ENCODE data around the gene BDKRB1.
A peak's percentile ranks its signal among the peaks of the same experiment; 100 is the strongest.

BDKRB1 gene

GRCh38 chr14:96221841-96222240 lies 34.2 kb upstream of the BDKRB1 start:
- DNase-seq (ENCODE audit: low read depth) = no peak
- H3K4me3 ChIP-seq (ENCODE audit: low read depth, low read length) = no peak overlapping the region
- TF ChIP-seq CTCF (conservative IDR thresholded peaks at IDR 0.05; ENCODE audit: low read depth, low read length) = no peak

- H3K4me3 ChIP-seq (ENCODE audit: low read depth, low read length) = no peak overlapping the region
- no peak for TF ChIP-seq CTCF (conservative IDR thresholded peaks at IDR 0.05; ENCODE audit: low read depth, low read length)
- no peak for DNase-seq (ENCODE audit: low read depth)
Measured at GRCh38 chr14:96224480-96225096, 31.4 kb upstream of the BDKRB1 start.

- no peak for TF ChIP-seq CTCF (conservative IDR thresholded peaks at IDR 0.05; ENCODE audit: low read depth, low read length)
- H3K4me3 ChIP-seq (ENCODE audit: low read depth, low read length) = no peak overlapping the region
- DNase-seq (ENCODE audit: low read depth) = no peak
Measured at GRCh38 chr14:96225213-96225612, 30.8 kb upstream of the BDKRB1 start.

GRCh38 chr14:96225745-96226151 lies 30.3 kb upstream of the BDKRB1 start:
- no peak overlapping the region for H3K4me3 ChIP-seq (ENCODE audit: low read depth, low read length)
- no peak for DNase-seq (ENCODE audit: low read depth)
- TF ChIP-seq CTCF (conservative IDR thresholded peaks at IDR 0.05; ENCODE audit: low read depth, low read length) = peak; percentile 37

- H3K4me3 ChIP-seq (ENCODE audit: low read depth, low read length) = no peak overlapping the region
- DNase-seq (ENCODE audit: low read depth) = no peak
- no peak for TF ChIP-seq CTCF (conservative IDR thresholded peaks at IDR 0.05; ENCODE audit: low read depth, low read length)
Measured at GRCh38 chr14:96227428-96227827, 28.6 kb upstream of the BDKRB1 start.

- H3K4me3 ChIP-seq (ENCODE audit: low read depth, low read length) = no peak overlapping the region
Measured at GRCh38 chr14:96229315-96229714, 26.7 kb upstream of the BDKRB1 start.

More at GRCh38 chr14:96229315-96229714, 26.7 kb upstream of the BDKRB1 start:
- no peak for TF ChIP-seq CTCF (conservative IDR thresholded peaks at IDR 0.05; ENCODE audit: low read depth, low read length)
- DNase-seq (ENCODE audit: low read depth) = no peak

Data from choroid plexus epithelial cell (primary cell).